ENCODE results near the gene ADAMTS15.

GRCh38 chr11:130457623-130458409, 9.4 kb downstream of the ADAMTS15 start:
- TF ChIP-seq CTCF (IDR thresholded peaks at IDR 0.05) (no peak), POLR2A (IDR thresholded peaks at IDR 0.05; ENCODE audit: low read depth) (no peak), EP300 (IDR thresholded peaks at IDR 0.05) (no peak), POLR2AphosphoS5 (IDR thresholded peaks at IDR 0.05) (no peak)
